ES-I3 (cell line): ENCODE results near the gene SGPL1.

Experiments
- H3K36me3 ChIP-seq: 2 replicates; pipeline ENCODE4 v1.6.1; 2013; ENCODE audit warnings: mild to moderate bottlenecking, low read length, control low read depth, moderate library complexity; ENCODE audit not compliant: insufficient read depth
- H3K4me1 ChIP-seq: 2 replicates; pipeline ENCODE4 v1.6.1; 2013; ENCODE audit warnings: mild to moderate bottlenecking, control low read depth, low read length; ENCODE audit not compliant: insufficient read depth
- H3K9ac ChIP-seq: 2 replicates; pipeline ENCODE4 v1.6.1; 2013; ENCODE audit warnings: low read depth, mild to moderate bottlenecking, low read length, moderate library complexity
- H3K9me3 ChIP-seq: 2 replicates; pipeline ENCODE4 v1.6.1; 2013; ENCODE audit warnings: mild to moderate bottlenecking, low read length, moderate library complexity; ENCODE audit not compliant: control insufficient read depth, insufficient read depth

SGPL1 gene

DNA sequence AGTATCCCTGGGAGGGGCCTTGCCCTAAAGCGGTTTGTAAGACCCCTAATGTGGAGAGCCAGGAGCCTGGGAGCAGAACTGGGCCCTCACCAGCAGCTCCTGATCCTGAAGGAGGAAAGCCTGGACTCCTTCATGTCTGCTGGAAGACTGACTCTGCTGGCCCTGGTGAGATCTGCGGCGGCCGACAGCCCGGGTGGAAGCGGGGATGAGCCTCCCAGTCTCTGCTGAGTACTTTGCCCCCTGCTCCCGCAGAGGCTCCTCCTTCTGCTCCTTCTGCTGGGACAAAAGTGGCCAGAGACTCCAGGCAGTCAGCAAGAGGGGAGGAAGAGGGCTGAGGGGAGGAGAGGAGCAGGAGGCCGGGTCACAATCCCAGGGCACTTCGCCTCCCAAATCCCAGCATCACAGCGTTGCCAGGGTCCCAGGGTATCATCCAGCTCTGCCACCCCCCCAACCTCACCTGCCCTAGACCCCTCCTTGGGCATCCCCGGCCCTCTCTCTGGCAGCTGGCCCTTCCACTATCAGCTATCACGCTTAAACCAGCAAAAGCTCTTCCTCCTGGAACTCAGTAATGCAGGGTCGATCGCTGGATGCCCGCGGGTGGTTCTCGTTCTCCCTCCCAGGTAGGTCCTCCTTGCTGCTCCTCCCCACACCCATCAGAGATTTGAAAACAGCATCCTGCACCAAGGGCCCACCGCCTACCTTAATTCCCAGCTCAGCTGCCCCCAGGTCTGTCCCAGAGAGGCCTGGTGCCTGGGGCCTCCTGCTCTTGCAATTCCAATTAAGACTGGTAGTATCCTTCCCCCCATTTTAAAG, 38.5 kb upstream of the SGPL1 start:
- Histone ChIP-seq H3K36me3 (no peaks in the 10 kb centered on the region), H3K9me3 (no peaks in the 10 kb centered on the region), H3K9ac (no peak overlapping the region), H3K4me1 (no peaks in the 10 kb centered on the region)

DNA sequence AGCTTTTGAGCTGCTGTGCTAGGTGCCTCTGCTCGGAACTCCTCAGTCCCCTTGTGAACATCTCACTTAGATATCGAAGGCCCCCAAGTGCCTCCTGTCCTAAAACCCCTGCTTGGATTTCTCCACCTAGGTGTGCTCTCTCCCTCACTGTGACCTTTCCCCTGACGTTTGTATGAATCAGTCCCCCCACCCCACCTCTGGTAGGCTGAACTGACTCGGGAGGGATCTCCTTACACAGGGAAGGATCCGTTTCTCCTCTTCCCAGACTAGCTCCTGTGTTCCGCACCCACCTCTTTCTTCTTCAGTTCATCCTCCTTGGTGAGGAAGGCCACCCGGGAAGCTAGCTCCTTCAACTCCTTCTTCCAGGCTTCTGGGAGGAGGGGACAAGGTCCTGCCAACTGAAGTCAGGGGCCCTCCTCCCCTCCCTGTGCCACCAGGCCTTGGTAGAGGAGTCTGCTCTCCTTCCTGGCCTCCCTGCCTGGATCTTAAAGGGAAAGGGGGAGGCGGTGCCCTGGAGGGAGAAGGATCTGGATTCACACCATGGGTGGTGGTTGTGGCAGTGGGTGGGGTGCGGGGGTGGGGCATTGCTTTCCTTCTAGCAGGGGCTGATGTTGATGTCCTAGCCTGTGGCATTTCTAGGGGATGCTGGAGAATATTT, 37.4 kb upstream of the SGPL1 start:
- H3K4me1 ChIP-seq, result no peaks in the 10 kb centered on the region
- no peaks in the 10 kb centered on the region for H3K9me3 ChIP-seq
- H3K9ac ChIP-seq, result no peak overlapping the region
- no peaks in the 10 kb centered on the region for H3K36me3 ChIP-seq

DNA sequence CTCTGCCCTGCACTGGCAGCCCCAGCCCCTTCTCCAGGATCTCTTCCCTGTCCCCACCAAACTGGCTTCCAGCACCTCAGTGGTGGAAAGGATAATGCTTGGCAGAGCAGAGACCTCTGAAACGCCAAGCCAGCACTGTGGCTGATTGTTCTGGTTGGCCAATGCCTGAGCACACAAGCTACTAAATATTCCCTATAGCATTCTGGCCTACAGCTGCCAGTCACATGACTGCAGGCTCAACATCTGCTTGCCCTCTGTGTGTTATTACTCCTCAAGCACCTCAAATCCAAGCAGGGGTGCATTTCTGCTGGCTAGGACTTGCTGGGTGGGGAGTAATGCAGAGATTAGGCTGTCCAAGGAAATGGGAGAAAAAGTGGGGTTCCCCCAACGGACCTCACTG, 36.7 kb upstream of the SGPL1 start:
- H3K9ac ChIP-seq, result no peak overlapping the region
- no peaks in the 10 kb centered on the region for H3K4me1 ChIP-seq
- no peaks in the 10 kb centered on the region for H3K9me3 ChIP-seq
- no peaks in the 10 kb centered on the region for H3K36me3 ChIP-seq

DNA sequence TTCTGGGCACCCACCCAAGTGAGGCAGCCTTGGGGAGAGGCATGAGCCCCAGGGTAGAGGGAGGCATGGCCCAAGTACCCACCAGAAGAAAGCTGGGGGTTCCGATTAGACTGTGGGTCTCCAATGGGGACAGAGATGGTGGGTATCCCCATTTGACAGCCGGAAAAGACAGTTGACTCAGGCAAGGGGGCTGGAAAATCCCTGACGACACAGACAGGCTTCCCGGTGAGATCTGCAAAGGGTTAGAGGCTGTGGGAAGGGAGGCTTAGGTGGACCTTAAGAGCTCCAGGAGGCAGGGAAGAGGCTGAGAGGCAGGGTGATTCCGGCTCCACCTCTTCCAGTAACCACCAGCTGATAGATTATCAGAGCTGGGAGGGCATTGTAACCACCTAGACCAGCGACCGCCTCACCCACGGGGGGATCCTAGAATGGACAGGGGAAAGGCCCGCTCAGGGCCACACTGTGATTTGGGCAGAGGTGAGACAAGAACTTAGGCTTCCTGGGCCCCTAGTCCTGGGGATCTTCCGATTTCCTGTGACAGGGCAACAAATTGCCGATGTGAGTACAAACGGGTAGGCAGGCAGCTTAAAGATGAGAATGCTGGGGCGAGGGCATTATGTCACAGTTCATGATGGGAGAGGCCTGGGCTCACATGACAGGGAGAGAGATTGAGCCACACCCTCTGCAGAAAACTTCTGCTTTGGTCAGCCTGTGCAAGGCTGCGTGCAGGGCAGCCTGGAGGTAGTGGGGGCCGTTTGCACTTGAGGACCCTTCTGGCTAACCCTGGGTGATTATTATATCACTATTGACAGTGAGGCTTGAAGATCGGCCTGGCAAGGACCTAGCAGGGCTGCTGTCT, 36.0 kb upstream of the SGPL1 start:
- Histone ChIP-seq H3K36me3 (no peaks in the 10 kb centered on the region), H3K9me3 (no peaks in the 10 kb centered on the region), H3K4me1 (no peaks in the 10 kb centered on the region), H3K9ac (no peak overlapping the region)

DNA sequence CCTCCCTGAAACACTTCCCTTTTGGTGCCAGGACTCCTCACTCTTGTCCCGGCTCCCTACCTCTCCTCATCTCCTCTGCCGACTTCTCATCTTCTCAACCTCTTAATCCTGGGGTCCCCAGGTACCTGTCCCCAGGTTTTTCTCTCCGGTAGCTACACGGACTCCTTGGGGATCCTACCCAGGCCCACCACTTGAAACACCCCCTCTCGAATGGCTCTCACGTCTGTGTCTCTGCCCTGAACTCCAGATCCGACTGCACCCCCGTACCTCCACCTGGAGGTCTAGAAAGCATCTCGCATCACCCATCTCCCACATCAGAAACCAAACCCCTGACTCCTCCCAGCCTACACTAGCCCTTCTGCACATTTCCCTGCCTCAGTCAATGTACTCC, 35.4 kb upstream of the SGPL1 start:
- Histone ChIP-seq H3K9ac (no peak overlapping the region), H3K9me3 (no peaks in the 10 kb centered on the region), H3K4me1 (no peaks in the 10 kb centered on the region), H3K36me3 (no peaks in the 10 kb centered on the region)

DNA sequence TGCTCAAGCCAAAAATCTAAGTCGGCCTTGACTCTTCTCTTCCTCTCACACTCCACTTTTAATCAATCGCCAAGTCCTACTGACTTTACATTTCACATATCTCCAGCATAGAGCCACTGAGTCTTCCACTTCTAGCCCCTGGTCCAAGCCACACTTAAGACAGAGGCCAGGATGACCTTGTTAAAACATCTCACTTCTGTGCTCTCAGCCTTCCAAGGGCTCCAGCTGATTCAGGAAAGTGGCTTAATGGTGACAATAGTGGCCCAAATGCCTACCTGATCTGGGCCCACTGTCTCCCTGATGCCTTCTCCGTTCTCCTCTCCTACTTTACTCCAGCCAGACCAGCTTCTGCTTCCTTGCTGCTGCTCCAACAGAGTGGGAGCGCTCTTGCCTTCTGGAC, 35.0 kb upstream of the SGPL1 start:
- Histone ChIP-seq H3K9me3 (no peaks in the 10 kb centered on the region), H3K4me1 (no peaks in the 10 kb centered on the region), H3K9ac (no peak overlapping the region), H3K36me3 (no peaks in the 10 kb centered on the region)

DNA sequence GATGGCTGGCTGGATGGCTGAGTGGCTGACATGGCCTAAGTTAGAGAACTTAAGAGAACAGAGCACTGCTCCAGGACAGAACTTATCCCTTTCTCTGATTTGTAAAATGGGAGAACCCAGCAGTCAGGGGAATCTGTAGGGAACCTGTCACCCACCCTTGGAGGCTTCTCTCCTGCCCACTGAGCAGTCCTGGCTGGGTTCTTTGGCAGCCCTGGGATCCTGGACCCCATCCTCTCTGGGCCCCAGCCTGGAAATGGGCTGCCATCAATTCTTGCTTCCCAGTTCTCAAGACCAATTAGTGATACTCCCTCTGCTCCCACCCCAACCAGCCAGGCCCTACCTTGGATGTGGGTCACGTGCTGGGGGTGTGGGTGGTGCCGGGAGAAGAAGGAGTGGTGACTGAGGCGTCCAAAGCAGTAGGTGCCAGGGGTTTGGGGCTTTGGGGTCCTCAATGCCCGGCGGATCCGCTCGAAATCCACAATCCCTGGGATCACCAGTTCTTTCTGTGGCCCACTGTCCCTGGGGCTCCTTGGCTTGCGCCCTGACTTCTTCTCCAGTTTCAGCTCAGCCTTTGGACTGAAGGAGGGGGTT, 34.2 kb upstream of the SGPL1 start:
- Histone ChIP-seq H3K36me3 (no peaks in the 10 kb centered on the region), H3K9me3 (no peaks in the 10 kb centered on the region), H3K9ac (no peak overlapping the region), H3K4me1 (no peaks in the 10 kb centered on the region)

DNA sequence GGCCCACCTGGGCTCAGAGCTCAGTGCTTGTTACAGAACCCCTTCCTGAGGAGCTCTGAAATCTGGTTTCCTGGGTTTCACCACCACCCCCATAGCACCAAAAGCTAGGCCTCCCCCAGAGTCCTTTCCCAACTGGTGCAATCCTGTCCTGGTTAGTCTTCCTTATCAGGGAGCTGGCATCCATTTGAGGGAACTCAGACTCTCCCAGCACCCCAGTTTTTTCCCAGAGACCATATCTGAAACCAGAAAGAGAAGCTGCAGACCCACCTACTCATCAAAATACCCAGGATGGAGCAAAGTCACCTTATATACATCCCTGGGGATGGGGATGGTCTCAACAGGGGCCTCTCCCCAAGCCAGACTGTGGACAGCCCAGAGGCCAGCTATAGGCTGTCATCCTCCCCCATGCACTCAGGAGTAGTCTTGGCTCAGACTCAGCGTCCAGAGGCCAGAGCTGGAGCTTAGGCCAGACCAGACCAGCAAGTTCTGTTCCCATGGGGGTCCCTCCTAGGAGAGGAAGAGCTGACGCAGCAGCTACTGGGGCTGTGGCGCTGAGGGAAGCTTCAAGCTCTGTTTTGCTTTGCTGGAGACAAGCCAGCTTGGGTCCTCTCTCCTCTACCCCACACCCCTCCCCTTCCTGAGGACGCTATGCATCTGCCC, 33.5 kb upstream of the SGPL1 start:
- Histone ChIP-seq H3K4me1 (no peaks in the 10 kb centered on the region), H3K9ac (no peak overlapping the region), H3K36me3 (no peaks in the 10 kb centered on the region), H3K9me3 (no peaks in the 10 kb centered on the region)

DNA sequence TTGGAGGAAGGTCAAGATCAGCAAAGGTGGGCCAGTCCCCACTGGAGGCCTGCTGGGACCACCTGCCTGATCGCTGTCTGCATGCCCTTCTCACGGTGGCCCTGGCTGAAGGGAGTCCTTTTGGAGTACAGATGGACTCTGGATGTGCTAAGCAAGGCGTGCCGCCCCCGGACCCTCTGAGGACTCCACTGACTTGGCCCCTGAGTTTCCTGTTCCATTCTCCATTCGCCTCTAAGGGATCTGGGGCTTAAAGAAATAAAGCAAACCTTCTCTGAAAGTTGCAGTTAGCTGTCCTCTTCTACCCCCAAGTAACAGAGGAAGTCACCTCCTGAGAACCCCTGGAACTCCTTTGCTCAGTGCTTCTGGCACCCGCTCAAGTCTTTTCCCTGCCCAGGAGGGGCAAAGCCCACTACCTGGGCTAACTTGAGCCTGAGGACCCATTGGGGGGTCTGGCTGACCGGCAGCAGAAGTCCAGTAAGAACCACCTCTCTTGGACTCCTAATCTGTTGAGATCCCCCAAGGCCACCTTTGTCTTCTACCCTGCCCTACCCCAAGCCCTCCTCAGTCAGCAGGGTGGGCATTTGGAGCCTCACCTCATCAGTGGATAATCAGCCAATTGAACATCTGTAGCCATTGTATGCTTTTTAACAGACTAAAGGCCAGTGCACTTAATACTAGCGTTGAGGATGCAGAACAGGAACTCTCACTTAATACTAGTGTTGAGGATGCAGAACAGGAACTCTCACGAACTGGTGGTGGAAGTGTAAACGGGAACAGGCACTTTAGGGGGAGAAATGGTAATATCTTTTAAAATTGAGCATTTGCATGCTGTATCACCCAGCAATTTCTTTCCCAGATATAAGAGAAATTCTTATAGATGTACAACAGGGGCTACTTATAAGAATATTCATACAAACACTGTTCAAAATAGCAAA, 32.7 kb upstream of the SGPL1 start:
- Histone ChIP-seq H3K9me3 (no peaks in the 10 kb centered on the region), H3K4me1 (no peaks in the 10 kb centered on the region), H3K9ac (no peak overlapping the region), H3K36me3 (no peaks in the 10 kb centered on the region)

DNA sequence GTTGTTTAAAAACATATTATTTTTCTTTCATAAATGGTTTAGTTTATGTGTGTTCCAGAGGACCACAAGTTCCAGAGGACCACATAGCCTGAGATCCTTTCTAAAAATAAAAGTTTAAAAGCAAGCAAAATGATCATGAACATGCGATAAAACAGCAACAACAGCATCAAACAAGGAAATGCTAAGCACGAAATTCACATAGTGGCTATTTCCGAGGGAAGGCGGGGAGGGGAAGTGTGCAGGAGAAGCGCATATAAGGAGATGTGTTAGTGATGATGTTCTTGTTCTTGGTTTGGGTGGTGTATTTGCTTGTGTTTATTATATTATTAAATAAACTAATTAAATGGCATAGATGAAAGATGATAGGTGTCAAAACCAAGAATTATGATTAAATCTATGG, 31.7 kb upstream of the SGPL1 start:
- H3K36me3 ChIP-seq, result no peaks in the 10 kb centered on the region
- no peaks in the 10 kb centered on the region for H3K4me1 ChIP-seq
- H3K9me3 ChIP-seq, result no peaks in the 10 kb centered on the region
- no peak overlapping the region for H3K9ac ChIP-seq

DNA sequence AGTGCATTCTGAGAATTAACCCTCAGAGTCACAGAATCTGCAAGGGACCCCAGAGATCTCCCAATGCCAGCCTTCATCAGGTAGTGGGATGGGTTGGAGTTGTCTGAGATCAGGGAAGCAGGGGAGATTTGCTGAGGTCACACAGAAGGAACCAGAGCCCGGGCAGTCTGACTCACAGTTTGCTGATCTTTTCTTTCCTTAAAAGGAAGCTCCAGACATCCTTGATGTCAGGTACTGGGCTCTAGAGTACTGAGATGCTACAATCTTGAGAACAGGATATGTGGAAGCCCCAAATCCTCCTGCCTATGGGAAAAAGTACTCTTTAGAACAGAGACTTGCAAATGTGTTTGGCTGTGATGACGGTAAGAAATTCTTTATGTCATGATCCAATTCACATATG, 31.3 kb upstream of the SGPL1 start:
- Histone ChIP-seq H3K4me1 (no peaks in the 10 kb centered on the region), H3K9me3 (no peaks in the 10 kb centered on the region), H3K36me3 (no peaks in the 10 kb centered on the region), H3K9ac (no peak overlapping the region)

DNA sequence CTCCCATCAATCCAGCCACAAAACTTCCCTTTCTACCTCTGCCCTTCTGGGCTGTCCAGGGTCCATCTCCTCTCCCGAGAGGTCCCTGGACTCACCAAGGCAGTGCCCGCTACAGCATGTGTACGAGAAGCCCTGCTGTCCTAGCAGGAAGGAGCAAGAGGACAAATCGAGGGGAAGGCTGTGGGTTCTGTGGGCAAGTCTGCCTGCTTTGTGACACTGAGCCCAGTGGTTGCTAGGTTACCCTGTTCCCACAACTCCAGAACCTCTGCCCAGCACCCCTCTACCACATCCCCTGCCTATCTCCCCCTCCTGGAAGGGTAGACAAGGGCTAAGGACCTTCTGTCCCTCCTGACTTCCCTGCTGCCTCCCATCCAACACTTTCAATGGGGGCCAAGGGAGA, 30.6 kb upstream of the SGPL1 start, which contains the start of gene TBATA:
Gene TBATA (minus strand): TSS at position 188 of the 400 bp plus-strand sequence. CDS start 1,998 bp downstream, outside the sequence.
- Histone ChIP-seq H3K9me3 (no peaks in the 10 kb centered on the region), H3K4me1 (no peaks in the 10 kb centered on the region), H3K9ac (no peak within 1 kb of the TSS), H3K36me3 (no peaks in the 10 kb centered on the region)

DNA sequence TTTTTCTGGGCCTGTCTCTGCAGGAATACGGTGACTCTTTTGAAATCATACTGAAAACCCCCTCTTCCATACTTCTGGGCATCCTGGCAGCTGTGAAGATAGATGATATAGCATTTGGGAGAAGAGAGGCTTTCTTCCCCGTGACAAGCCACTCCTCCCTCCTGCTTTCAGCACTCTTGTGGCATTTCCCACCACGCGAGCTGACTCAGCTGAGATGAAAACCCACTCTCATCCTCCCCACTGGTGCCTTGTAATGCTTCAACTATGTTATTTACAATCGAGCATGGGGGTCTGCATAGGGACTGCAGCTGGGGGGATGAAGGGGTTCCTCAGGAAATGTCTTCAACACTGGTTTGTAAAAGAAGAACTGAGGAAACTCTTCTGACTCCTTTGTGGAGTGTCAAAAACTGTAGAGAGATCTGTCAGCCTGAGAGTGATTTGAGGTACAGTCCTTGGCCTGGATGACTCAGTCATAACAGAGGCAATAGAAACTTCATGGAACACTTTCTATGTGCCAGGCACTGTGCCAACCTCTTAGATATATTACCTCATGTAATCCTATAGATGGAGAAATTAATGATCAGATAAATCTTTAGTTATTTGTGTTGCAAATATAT, 28.8 kb upstream of the SGPL1 start:
- H3K9me3 ChIP-seq, result no peaks in the 10 kb centered on the region
- no peaks in the 10 kb centered on the region for H3K4me1 ChIP-seq

More for the DNA sequence above, 28.8 kb upstream of the SGPL1 start:
- H3K9ac ChIP-seq, result no peak overlapping the region
- no peaks in the 10 kb centered on the region for H3K36me3 ChIP-seq
